SHP77 (cell line): ENCODE measurements around the gene DHRS9.

Source experiments
- DNase-seq, 2 experiments: peaks; one replicate each; lab custom pipeline; 2025; lab: John Stamatoyannopoulos, UW

Gene DHRS9

GRCh38 chr2:169065864-169066517 lies 3.4 kb upstream of the DHRS9 start:
- DNase-seq = no peak

GRCh38 chr2:169066897-169067296 lies 2.5 kb upstream of the DHRS9 start:
- DNase-seq = no peak

- DNase-seq = no peak
Observed at GRCh38 chr2:169069833-169070232, 470 bp downstream of the DHRS9 start.

GRCh38 chr2:169071455-169071854 lies 2.1 kb downstream of the DHRS9 start:
- DNase-seq = no peak

GRCh38 chr2:169072163-169072925 lies 3.0 kb downstream of the DHRS9 start:
- no peak for DNase-seq

- DNase-seq = no peak
Observed at GRCh38 chr2:169073211-169073962, 4.0 kb downstream of the DHRS9 start.

- DNase-seq = no peak
Observed at GRCh38 chr2:169073963-169074751, 4.8 kb downstream of the DHRS9 start.

GRCh38 chr2:169077674-169078240 lies 8.4 kb downstream of the DHRS9 start:
- no peak for DNase-seq

- DNase-seq = no peak
Observed at GRCh38 chr2:169080250-169081069, 11.1 kb downstream of the DHRS9 start.

- no peak for DNase-seq
Observed at GRCh38 chr2:169081551-169081950, 12.2 kb downstream of the DHRS9 start.

- no peak for DNase-seq
Observed at GRCh38 chr2:169082995-169083394, 13.6 kb downstream of the DHRS9 start.

GRCh38 chr2:169086893-169087467 lies 17.6 kb downstream of the DHRS9 start:
- no peak for DNase-seq

- no peak for DNase-seq
Observed at GRCh38 chr2:169087757-169088379, 18.5 kb downstream of the DHRS9 start.

GRCh38 chr2:169089182-169089581 lies 19.8 kb downstream of the DHRS9 start:
- no peak for DNase-seq

- no peak for DNase-seq
Observed at GRCh38 chr2:169090133-169090820, 20.9 kb downstream of the DHRS9 start.

- DNase-seq = no peak
Observed at GRCh38 chr2:169091256-169091655, 21.9 kb downstream of the DHRS9 start.

GRCh38 chr2:169091761-169092519 lies 22.6 kb downstream of the DHRS9 start:
- DNase-seq = no peak

- DNase-seq = no peak
Observed at GRCh38 chr2:169093535-169093934, 24.2 kb downstream of the DHRS9 start.

GRCh38 chr2:169094676-169095075 lies 25.3 kb downstream of the DHRS9 start:
- DNase-seq = no peak
